K562 (cell line): ENCODE results near the gene ELL3. TPM values are rescaled to one million over a fixed set of nuclear protein-coding genes. Genes with fewer than 3 reads are reported as not detected.
A peak's percentile ranks its signal among the peaks of the same experiment; 100 is the strongest.

Experiments
- HDAC2 ChIP-seq: fragments of 450-650 bp; IDR thresholded peaks from 2 replicates; pipeline ENCODE4 v1.6.1; 2016; ENCODE audit warnings: mild to moderate bottlenecking
- HOXB6 ChIP-seq: fragments of 250-450 bp; sonication (Bioruptor Pico); IDR thresholded peaks from 2 replicates; pipeline ENCODE4 v1.5.1; 2022; ENCODE audit warnings: mild to moderate bottlenecking, borderline replicate concordance
- KDM5B ChIP-seq: fragments of 200-600 bp; sonication (generic); IDR thresholded peaks from 2 replicates; pipeline ENCODE4 v1.6.1; 2012; ENCODE audit warnings: low read depth, mild to moderate bottlenecking, moderate library complexity, low read length, control low read depth, inconsistent platforms; ENCODE audit not compliant: insufficient replicate concordance
- PCBP1 ChIP-seq: fragments of 200-400 bp; formaldehyde crosslinking; IDR thresholded peaks from 2 replicates; pipeline ENCODE4 v1.6.1; 2018; ENCODE audit warnings: mild to moderate bottlenecking, low read depth, low read length; ENCODE audit not compliant: poor library complexity, severe bottlenecking
- PHB ChIP-seq: fragments of 250-450 bp; sonication (Bioruptor Pico); IDR thresholded peaks from 2 replicates; pipeline ENCODE4 v1.5.0; 2021
- PML ChIP-seq: IDR thresholded peaks from 2 replicates; pipeline ENCODE4 v1.6.1; 2012; ENCODE audit warnings: low read length, inconsistent platforms
- RB1 ChIP-seq: fragments of 450-650 bp; IDR thresholded peaks from 2 replicates; pipeline ENCODE4 v1.6.1; 2017; ENCODE audit warnings: low read depth, mild to moderate bottlenecking
- ZNF134 ChIP-seq: fragments of 250-450 bp; sonication (Bioruptor Pico); conservative IDR thresholded peaks from 2 replicates; pipeline ENCODE4 v1.4.0; 2020
- ZNF398 ChIP-seq: fragments of 250-450 bp; sonication (Bioruptor Pico); IDR thresholded peaks from 2 replicates; pipeline ENCODE4 v1.8.0; 2021; ENCODE audit warnings: moderate library complexity, mild to moderate bottlenecking, inconsistent platforms
- ZNF592 ChIP-seq: fragments of 450-650 bp; IDR thresholded peaks from 2 replicates; pipeline ENCODE4 v1.6.1; 2017; ENCODE audit warnings: antibody characterized with exemption, mild to moderate bottlenecking
- ZNF609 ChIP-seq: sonication (generic); formaldehyde crosslinking; IDR thresholded peaks from 2 replicates; pipeline ENCODE4 v1.8.1; 2023; ENCODE audit warnings: missing genetic modification reagents, mild to moderate bottlenecking, borderline replicate concordance
- polyA plus RNA-seq, 8 experiments: library from polyadenylated mRNA; depleted of rRNA in 4 of 8; stranded (reverse) in 5 of 8; unstranded in 3 of 8; fragments of >200 nt; fragmentation: Nextera tagmentation in 2 of 8; fragmentation: Illumina TruSeq in 1 of 8; extraction: Ambion mirVana in 2 of 8; extraction: Trizol in 1 of 8; gene quantifications; 2 replicates each; pipeline versions ENCODE4 v1.2.1 to v1.2.3, GENCODE V29; 2011 to 2014; ENCODE audit warnings: inconsistent platforms in 1 of 8, missing spikeins in 1 of 8
- total RNA-seq, 7 experiments: library from RNA; depleted of rRNA in 6 of 7; stranded (reverse); fragments of >200 nt in 6 of 7; fragmentation: Illumina TruSeq in 2 of 7; extraction: Trizol in 2 of 7; gene quantifications; 2 replicates each; pipeline versions ENCODE4 v1.2.1 to v1.2.3, GENCODE V29; 2011 to 2021; ENCODE audit warnings: low replicate concordance in 1 of 7
- TF ChIP-seq, protein P1 (sequence below): fragments of 450-650 bp; IDR thresholded peaks from 2 replicates; pipeline ENCODE4 v1.6.1; 2016
- TF ChIP-seq, protein P2 (sequence below): IDR thresholded peaks from 2 replicates; pipeline ENCODE4 v1.6.1; 2014; ENCODE audit warnings: antibody characterized with exemption

Gene ELL3
- total and polyA plus RNA-seq, 9 of the 15 experiments (the other 6 are each of a cell fraction or from before 2014, with no cell fraction given) = 0.80 to 5.2 (median 2.6) TPM

GRCh38 chr15:43800286-43801141, 23.7 kb upstream of the ELL3 start, which contains the start of gene HYPK (continued):
- no peak for TF ChIP-seq ZNF134
- TF ChIP-seq PCBP1 = no peak
- TF ChIP-seq HDAC2 = peak; percentile 76; the same call in 1 of the 2 replicates
- TF ChIP-seq ZNF609 (CRISPR knock-in tag) = no peak
- TF ChIP-seq KDM5B = peak; percentile 83
- TF ChIP-seq PML = peak; percentile 61
- peak; percentile 19; the same call in 1 of the 2 replicates for TF ChIP-seq RB1
- no peak for TF ChIP-seq HOXB6 (CRISPR knock-in tag)
- TF ChIP-seq, protein P1, sequence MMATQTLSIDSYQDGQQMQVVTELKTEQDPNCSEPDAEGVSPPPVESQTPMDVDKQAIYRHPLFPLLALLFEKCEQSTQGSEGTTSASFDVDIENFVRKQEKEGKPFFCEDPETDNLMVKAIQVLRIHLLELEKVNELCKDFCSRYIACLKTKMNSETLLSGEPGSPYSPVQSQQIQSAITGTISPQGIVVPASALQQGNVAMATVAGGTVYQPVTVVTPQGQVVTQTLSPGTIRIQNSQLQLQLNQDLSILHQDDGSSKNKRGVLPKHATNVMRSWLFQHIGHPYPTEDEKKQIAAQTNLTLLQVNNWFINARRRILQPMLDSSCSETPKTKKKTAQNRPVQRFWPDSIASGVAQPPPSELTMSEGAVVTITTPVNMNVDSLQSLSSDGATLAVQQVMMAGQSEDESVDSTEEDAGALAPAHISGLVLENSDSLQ = peak; percentile 65
- no peak for TF ChIP-seq ZNF592
- peak; percentile 70; the same call in 1 of the 2 replicates for TF ChIP-seq PHB (CRISPR knock-in tag)
- TF ChIP-seq, protein P2, sequence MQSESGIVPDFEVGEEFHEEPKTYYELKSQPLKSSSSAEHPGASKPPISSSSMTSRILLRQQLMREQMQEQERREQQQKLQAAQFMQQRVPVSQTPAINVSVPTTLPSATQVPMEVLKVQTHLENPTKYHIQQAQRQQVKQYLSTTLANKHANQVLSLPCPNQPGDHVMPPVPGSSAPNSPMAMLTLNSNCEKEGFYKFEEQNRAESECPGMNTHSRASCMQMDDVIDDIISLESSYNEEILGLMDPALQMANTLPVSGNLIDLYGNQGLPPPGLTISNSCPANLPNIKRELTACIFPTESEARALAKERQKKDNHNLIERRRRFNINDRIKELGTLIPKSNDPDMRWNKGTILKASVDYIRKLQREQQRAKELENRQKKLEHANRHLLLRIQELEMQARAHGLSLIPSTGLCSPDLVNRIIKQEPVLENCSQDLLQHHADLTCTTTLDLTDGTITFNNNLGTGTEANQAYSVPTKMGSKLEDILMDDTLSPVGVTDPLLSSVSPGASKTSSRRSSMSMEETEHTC = no peak
- TF ChIP-seq ZNF398 = no peak
